ENCODE data around the gene WWC2. TPM values are rescaled to one million over a fixed set of nuclear protein-coding genes. Genes with fewer than 3 reads are reported as not detected.

Gene WWC2
- total RNA-seq, 4 donors from 2014 or later, result 7.4 to 24.8 (median 8.0) TPM

GRCh38 chr4:183161630-183162029 is 62.6 kb downstream of the WWC2 start:
- intact Hi-C loops (cut with DNase I), result no loop called here
- TF ChIP-seq POLR2A (IDR thresholded peaks at IDR 0.05) (no peak), CTCF (IDR thresholded peaks at IDR 0.05) (no peak)
- Histone ChIP-seq H3K4me1 (peaks cover 0 to 15% (median 8%) of the 10 kb centered on the region in 3 donors), H3K36me3 (no peaks in the 10 kb centered on the region), H3K9me3 (no peaks in the 10 kb centered on the region), H3K4me3 (no peak overlapping the region), H3K27me3 (no peaks in the 10 kb centered on the region), H3K27ac (no peak overlapping the region)
- no peak for DNase-seq
- WGBS, 2 donors, result 90 to 92% methylated on average over 5 of the region's 5 CpGs

GRCh38 chr4:183163135-183163534 is 64.1 kb downstream of the WWC2 start:
- Histone ChIP-seq H3K4me3 (no peak overlapping the region), H3K27ac (no peak overlapping the region), H3K27me3 (no peaks in the 10 kb centered on the region), H3K9me3 (no peaks in the 10 kb centered on the region), H3K4me1 (peaks cover 0 to 15% (median 8%) of the 10 kb centered on the region in 3 donors), H3K36me3 (no peaks in the 10 kb centered on the region)
- no peak for DNase-seq
- TF ChIP-seq CTCF (IDR thresholded peaks at IDR 0.05), result no peak
- no peak for TF ChIP-seq POLR2A (IDR thresholded peaks at IDR 0.05)
- whole genome bisulfite sequencing, 2 donors, result 83 to 96% methylated on average over 3 of the region's 3 CpGs
- intact Hi-C loops (cut with DNase I), result no loop called here

GRCh38 chr4:183164963-183165362 is 65.9 kb downstream of the WWC2 start:
- DNase-seq, result no peak
- Histone ChIP-seq H3K27me3 (no peaks in the 10 kb centered on the region), H3K4me1 (peaks cover 0 to 15% (median 8%) of the 10 kb centered on the region in 3 donors), H3K4me3 (no peak overlapping the region), H3K27ac (no peak overlapping the region), H3K36me3 (no peaks in the 10 kb centered on the region), H3K9me3 (no peaks in the 10 kb centered on the region)
- intact Hi-C loops (cut with DNase I), result no loop called here
- TF ChIP-seq CTCF (IDR thresholded peaks at IDR 0.05), result no peak
- no peak for TF ChIP-seq POLR2A (IDR thresholded peaks at IDR 0.05)
- 78 to 82% methylated on average over 1 of the region's 1 CpG for WGBS, 2 donors

GRCh38 chr4:183165376-183165775 is 66.3 kb downstream of the WWC2 start:
- no peak for TF ChIP-seq POLR2A (IDR thresholded peaks at IDR 0.05)
- no peak for TF ChIP-seq CTCF (IDR thresholded peaks at IDR 0.05)
- no peak for DNase-seq
- WGBS, 2 donors, result 5 to 10% methylated on average over 1 of the region's 1 CpG

GRCh38 chr4:183170894-183171293 is 71.8 kb downstream of the WWC2 start:
- intact Hi-C loops (cut with DNase I), result no loop called here
- TF ChIP-seq CTCF (IDR thresholded peaks at IDR 0.05), result no peak
- no peak for TF ChIP-seq POLR2A (IDR thresholded peaks at IDR 0.05)
- no peak overlapping the region for H3K27ac ChIP-seq
- no peaks in the 10 kb centered on the region for H3K36me3 ChIP-seq
- no peaks in the 10 kb centered on the region for H3K27me3 ChIP-seq
- peaks cover 0 to 4% (median 0%) of the 10 kb centered on the region in 3 donors for H3K4me1 ChIP-seq
- no peak overlapping the region for H3K4me3 ChIP-seq
- DNase-seq, result no peak
- H3K9me3 ChIP-seq, result no peaks in the 10 kb centered on the region

More at GRCh38 chr4:183165376-183165775, 66.3 kb downstream of the WWC2 start:
- intact Hi-C loops (cut with DNase I), result no loop called here
- Histone ChIP-seq H3K4me1 (peaks cover 0 to 15% (median 8%) of the 10 kb centered on the region in 3 donors), H3K27me3 (no peaks in the 10 kb centered on the region), H3K9me3 (no peaks in the 10 kb centered on the region), H3K27ac (no peak overlapping the region), H3K4me3 (no peak overlapping the region), H3K36me3 (no peaks in the 10 kb centered on the region)

All from esophagus squamous epithelium (tissue), 5 donors.